A549 (cell line): ENCODE results near the gene PTGR1. TPM values are rescaled to one million over a fixed set of nuclear protein-coding genes. Genes with fewer than 3 reads are reported as not detected.
A peak's percentile ranks its signal among the peaks of the same experiment; 100 is the strongest.

ENCODE experiments used
- ATAC-seq, 2 experiments: fragments of 200-7000 bp in 1 of 2; fragments of >200 bp in 1 of 2; cut with Nextera tagmentation in 1 of 2; cut with Tn5 transposase in 1 of 2; 3 replicates each; pipeline versions ENCODE4 v1.8.0 to v1.9.1; 2018 to 2020; ENCODE audit warnings: mild to moderate bottlenecking in 1 of 2, moderate library complexity in 1 of 2
- CTCF ChIA-PET: fragments of 300-600 bp; sonication (Branson Sonifier 250); formaldehyde crosslinking; extraction: SDS; loops from one replicate; lab custom pipeline; 2021; ENCODE audit warnings: antibody characterized with exemption, inconsistent platforms; lab: Yijun Ruan, JAX
- POLR2A ChIA-PET: fragments of 350-600 bp; formaldehyde crosslinking; extraction: SDS; loops from one replicate; lab custom pipeline; 2021; ENCODE audit warnings: antibody characterized with exemption, inconsistent platforms; lab: Yijun Ruan, JAX
- DNase-seq, 2 experiments: peaks; one replicate each; pipeline versions ENCODE4 v3.0.0 to v3.0.0-alpha.2; 2011 to 2016; ENCODE audit warnings: low read depth in 1 of 2, low spot score in 1 of 2
- FAIRE-seq: peaks from 2 replicates; lab custom pipeline; 2011; peaks lifted over from hg19 to GRCh38; lab: Jason Lieb, UNC
- H3K27ac ChIP-seq, 2 experiments: fragments of >200 bp; sonication (Bioruptor Twin); formaldehyde crosslinking; 3 replicates each; pipeline ENCODE4 v1.5.1; 2016 to 2017
- H3K4me1 ChIP-seq: fragments of >200 bp; sonication (Bioruptor Twin); formaldehyde crosslinking; 3 replicates; pipeline ENCODE4 v1.6.1; 2016
- H3K4me2 ChIP-seq: fragments of >200 bp; sonication (Bioruptor Twin); formaldehyde crosslinking; 3 replicates; pipeline ENCODE4 v1.6.1; 2016
- H3K4me3 ChIP-seq: fragments of >200 bp; sonication (Bioruptor Twin); formaldehyde crosslinking; 3 replicates; pipeline ENCODE4 v1.5.1; 2016
- H3K9me3 ChIP-seq: fragments of >200 bp; sonication (Bioruptor Twin); formaldehyde crosslinking; 3 replicates; pipeline ENCODE4 v1.6.1; 2016
- ATOH8 ChIP-seq: fragments of 250-450 bp; sonication (Bioruptor Pico); IDR thresholded peaks from 2 replicates; pipeline ENCODE4 v1.5.0; 2020; ENCODE audit warnings: low read depth, mild to moderate bottlenecking, moderate library complexity
- BCL3 ChIP-seq: fragments of >200 bp; sonication (Bioruptor Twin); formaldehyde crosslinking; IDR thresholded peaks from 3 replicates; pipeline ENCODE4 v1.6.1; 2016
- CEBPB ChIP-seq, 2 experiments: fragments of >200 bp in 1 of 2; sonication (Bioruptor Twin) in 1 of 2; formaldehyde crosslinking in 1 of 2; IDR thresholded peaks; 2 replicates each; pipeline ENCODE4 v1.6.1; 2012 to 2016
- CTCF ChIP-seq: fragments of >200 bp; sonication (Bioruptor Twin); formaldehyde crosslinking; IDR thresholded peaks from 3 replicates; pipeline ENCODE4 v1.5.1; 2016
- FOSL2 ChIP-seq, 2 experiments: fragments of 450-650 bp in 1 of 2; fragments of >200 bp in 1 of 2; sonication (Bioruptor Twin) in 1 of 2; formaldehyde crosslinking; IDR thresholded peaks; 2 replicates each; pipeline versions ENCODE4 v1.5.0 to v1.6.1; 2016 to 2020; ENCODE audit warnings: mild to moderate bottlenecking in 1 of 2, moderate library complexity in 1 of 2
- HDAC2 ChIP-seq: fragments of 200-600 bp; sonication (generic); IDR thresholded peaks from 2 replicates; pipeline ENCODE4 v1.6.1; 2016
- HES2 ChIP-seq: fragments of >200 bp; sonication (Bioruptor Twin); formaldehyde crosslinking; IDR thresholded peaks from 2 replicates; pipeline ENCODE4 v1.6.1; 2016
- HOXA7 ChIP-seq: fragments of 250-450 bp; sonication (Bioruptor Pico); IDR thresholded peaks from 2 replicates; pipeline ENCODE4 v1.5.0; 2020; ENCODE audit warnings: mild to moderate bottlenecking, moderate library complexity
- HOXB5 ChIP-seq: fragments of 250-450 bp; sonication (Bioruptor Pico); IDR thresholded peaks from 2 replicates; pipeline ENCODE4 v1.5.0; 2020; ENCODE audit warnings: mild to moderate bottlenecking, moderate library complexity
- JUNB ChIP-seq: fragments of >200 bp; sonication (Bioruptor Twin); formaldehyde crosslinking; IDR thresholded peaks from 2 replicates; pipeline ENCODE4 v1.6.1; 2016
- KDM1A ChIP-seq: fragments of 200-600 bp; sonication (generic); IDR thresholded peaks from 2 replicates; pipeline ENCODE4 v1.6.1; 2016; ENCODE audit warnings: low read depth, mild to moderate bottlenecking
- MYC ChIP-seq: IDR thresholded peaks from 2 replicates; pipeline ENCODE4 v1.6.1; 2012; ENCODE audit warnings: mild to moderate bottlenecking, inconsistent platforms, low read length, improper control_type of control experiment, borderline replicate concordance
- POLR2A ChIP-seq: IDR thresholded peaks from 2 replicates; pipeline ENCODE4 v1.6.1; 2012; ENCODE audit warnings: mild to moderate bottlenecking, low read length
- POLR2AphosphoS2 ChIP-seq: conservative IDR thresholded peaks from 2 replicates; pipeline ENCODE4 v1.6.1; 2012; ENCODE audit warnings: low read length, improper control_type of control experiment, inconsistent platforms
- RAD21 ChIP-seq, 2 experiments: fragments of >200 bp in 1 of 2; sonication (Bioruptor Twin) in 1 of 2; formaldehyde crosslinking in 1 of 2; IDR thresholded peaks in 1 of 2; conservative IDR thresholded peaks in 1 of 2; 2 replicates in 1 of 2; 3 replicates in 1 of 2; pipeline ENCODE4 v1.6.1; 2012 to 2018; ENCODE audit warnings: inconsistent platforms in 1 of 2
- REST ChIP-seq: fragments of 200-600 bp; sonication (generic); IDR thresholded peaks from 2 replicates; pipeline ENCODE4 v1.6.1; 2016; ENCODE audit warnings: antibody characterized with exemption, mild to moderate bottlenecking, moderate library complexity
- WGBS: methylation state at CpG from one replicate; pipeline ENCODE4 v1.1.6; 2017; ENCODE audit errors: missing lambda C conversion rate; 5-methylcytosine and 5-hydroxymethylcytosine counted together
- polyA plus RNA-seq, 4 experiments: library from polyadenylated mRNA; depleted of rRNA in 3 of 4; stranded (reverse); fragments of >200 nt; fragmentation: RNase III in 1 of 4; extraction: RNeasy Plus Mini Kit Qiagen cat#74134 plus additional on column Dnase treatment in 1 of 4; gene quantifications; 2 replicates in 3 of 4; 3 replicates in 1 of 4; pipeline ENCODE4 v1.2.3, GENCODE V29; 2011 to 2017

PTGR1 gene
- polyA plus RNA-seq, 2 of the 4 experiments (the other 2 are of a cell fraction): 552 to 672 TPM

- TF ChIP-seq REST (no peak), HOXA7 (CRISPR knock-in tag) (no peak), HDAC2 (no peak)
Observed at GRCh38 chr9:111630182-111630963, 30.9 kb upstream of the PTGR1 start (continued).

GRCh38 chr9:111628411-111628810, 29.0 kb upstream of the PTGR1 start:
- FAIRE-seq: no peak
- WGBS: 92% methylated on average over 6 of the region's 7 CpGs
- ChIA-PET CTCF (interaction anchor here (3.1 to 12.1 kb wide), 2 partner anchors 12 to 29 kb away, joined by 13 to 112 read pairs; partner anchors contain the start of gene PTGR1), POLR2A (interaction anchor here (0.5 kb wide), 1 partner anchor 293 kb away, joined by 3 read pairs; no protein-coding TSS in a partner anchor)
- Histone ChIP-seq H3K27ac (no peak overlapping the region), H3K4me1 (peaks cover 27% of the 10 kb centered on the region; the same call in 2 of the 3 replicates), H3K9me3 (no peaks in the 10 kb centered on the region), H3K4me3 (no peak overlapping the region), H3K4me2 (no peak overlapping the region)
- no peak for ATAC-seq
- no peak for TF ChIP-seq POLR2AphosphoS2
- DNase-seq: no peak

GRCh38 chr9:111627260-111627963, 28.0 kb upstream of the PTGR1 start:
- POLR2A ChIA-PET: no interaction called here
- Histone ChIP-seq H3K4me3 (no peak overlapping the region), H3K4me2 (0 out of 3 replicates have a peak overlapping the region, but pooled peaks have one; percentile 0), H3K4me1 (peaks cover 26% of the 10 kb centered on the region), H3K9me3 (no peaks in the 10 kb centered on the region), H3K27ac (no peak overlapping the region)
- ATAC-seq (no peak), DNase-seq (no peak), FAIRE-seq (no peak)
- TF ChIP-seq MYC: no peak
- peak; percentile 27; the same call in 2 of the 3 replicates for TF ChIP-seq CTCF
- peak; percentile 21 to 30; a peak in 2 of 5 replicates for TF ChIP-seq RAD21 (conservative IDR thresholded peaks at IDR 0.05 in 1 of 2, IDR thresholded peaks at IDR 0.05 in 1 of 2)
- no peak for TF ChIP-seq POLR2A
- 57% methylated on average over 7 of the region's 7 CpGs for WGBS
- CTCF ChIA-PET: interaction anchor here (1.1 to 12.1 kb wide), 3 partner anchors 11 to 28 kb away, joined by 4 to 112 read pairs (median 13); partner anchors contain the start of gene PTGR1

GRCh38 chr9:111622626-111623025, 23.2 kb upstream of the PTGR1 start:
- DNase-seq (peak; percentile 50 to 65), FAIRE-seq (no peak), ATAC-seq (peak; percentile 59 to 63; a peak in 4 of 6 replicates)
- 44% methylated on average over 3 of the region's 3 CpGs for WGBS
- TF ChIP-seq KDM1A (no peak), HES2 (0 out of 2 replicates have a peak, but pooled peaks have one; percentile 29), JUNB (peak; percentile 55), FOSL2 (IDR thresholded peaks at IDR 0.05) (peak; percentile 63), FOSL2 (CRISPR knock-in tag; IDR thresholded peaks at IDR 0.05) (peak; percentile 84), POLR2AphosphoS2 (no peak), HOXB5 (peak; percentile 58; the same call in 1 of the 2 replicates), BCL3 (no peak), CEBPB (IDR thresholded peaks at IDR 0.05) (peak; percentile 91 to 93), ATOH8 (CRISPR knock-in tag) (no peak)
- ChIA-PET CTCF (interaction anchor here (0.5 to 12.1 kb wide), 3 partner anchors 10 to 23 kb away, joined by 3 to 112 read pairs (median 11); partner anchors contain the start of gene PTGR1), POLR2A (interaction anchor here (1.2 kb wide), 1 partner anchor 9 kb away, joined by 3 read pairs; the partner anchor contains the start of gene DNAJC25)
- no peaks in the 10 kb centered on the region for H3K9me3 ChIP-seq
- peak overlapping the region; percentile 30 for H3K4me2 ChIP-seq
- H3K27ac ChIP-seq: peak overlapping the region; percentile 37 to 70; a peak in 5 of 6 replicates
- H3K4me3 ChIP-seq: no peak overlapping the region
- peaks cover 24% of the 10 kb centered on the region for H3K4me1 ChIP-seq
